Measurements from ENCODE around the gene LMBR1L.
A peak's percentile ranks its signal among the peaks of the same experiment; 100 is the strongest.

LMBR1L gene

GRCh38 chr12:49138587-49138986 lies 27.9 kb upstream of the LMBR1L start (continued):
- TF ChIP-seq INSM2 (tag by site-specific recombination; IDR thresholded peaks at IDR 0.05), result no peak
- TF ChIP-seq ZNF311 (tag by site-specific recombination; IDR thresholded peaks at IDR 0.05; ENCODE audit: borderline replicate concordance), result no peak
- TF ChIP-seq, protein P1, sequence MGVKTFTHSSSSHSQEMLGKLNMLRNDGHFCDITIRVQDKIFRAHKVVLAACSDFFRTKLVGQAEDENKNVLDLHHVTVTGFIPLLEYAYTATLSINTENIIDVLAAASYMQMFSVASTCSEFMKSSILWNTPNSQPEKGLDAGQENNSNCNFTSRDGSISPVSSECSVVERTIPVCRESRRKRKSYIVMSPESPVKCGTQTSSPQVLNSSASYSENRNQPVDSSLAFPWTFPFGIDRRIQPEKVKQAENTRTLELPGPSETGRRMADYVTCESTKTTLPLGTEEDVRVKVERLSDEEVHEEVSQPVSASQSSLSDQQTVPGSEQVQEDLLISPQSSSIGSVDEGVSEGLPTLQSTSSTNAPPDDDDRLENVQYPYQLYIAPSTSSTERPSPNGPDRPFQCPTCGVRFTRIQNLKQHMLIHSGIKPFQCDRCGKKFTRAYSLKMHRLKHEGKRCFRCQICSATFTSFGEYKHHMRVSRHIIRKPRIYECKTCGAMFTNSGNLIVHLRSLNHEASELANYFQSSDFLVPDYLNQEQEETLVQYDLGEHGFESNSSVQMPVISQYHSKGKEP (tag by site-specific recombination; IDR thresholded peaks at IDR 0.05), result 0 out of 2 replicates have a peak, but pooled peaks have one; percentile 19
- no peak for TF ChIP-seq ZSCAN16 (tag by site-specific recombination; IDR thresholded peaks at IDR 0.05)
- no peak for TF ChIP-seq ZNF221 (tag by site-specific recombination; IDR thresholded peaks at IDR 0.05; ENCODE audit: borderline replicate concordance)
- TF ChIP-seq ZNF521 (tag by site-specific recombination; IDR thresholded peaks at IDR 0.05), result no peak
- no peak for TF ChIP-seq ZNF561 (tag by site-specific recombination; IDR thresholded peaks at IDR 0.05; ENCODE audit: borderline replicate concordance)
- TF ChIP-seq ZNF558 (tag by site-specific recombination; IDR thresholded peaks at IDR 0.05), result no peak
- TF ChIP-seq, protein P2, sequence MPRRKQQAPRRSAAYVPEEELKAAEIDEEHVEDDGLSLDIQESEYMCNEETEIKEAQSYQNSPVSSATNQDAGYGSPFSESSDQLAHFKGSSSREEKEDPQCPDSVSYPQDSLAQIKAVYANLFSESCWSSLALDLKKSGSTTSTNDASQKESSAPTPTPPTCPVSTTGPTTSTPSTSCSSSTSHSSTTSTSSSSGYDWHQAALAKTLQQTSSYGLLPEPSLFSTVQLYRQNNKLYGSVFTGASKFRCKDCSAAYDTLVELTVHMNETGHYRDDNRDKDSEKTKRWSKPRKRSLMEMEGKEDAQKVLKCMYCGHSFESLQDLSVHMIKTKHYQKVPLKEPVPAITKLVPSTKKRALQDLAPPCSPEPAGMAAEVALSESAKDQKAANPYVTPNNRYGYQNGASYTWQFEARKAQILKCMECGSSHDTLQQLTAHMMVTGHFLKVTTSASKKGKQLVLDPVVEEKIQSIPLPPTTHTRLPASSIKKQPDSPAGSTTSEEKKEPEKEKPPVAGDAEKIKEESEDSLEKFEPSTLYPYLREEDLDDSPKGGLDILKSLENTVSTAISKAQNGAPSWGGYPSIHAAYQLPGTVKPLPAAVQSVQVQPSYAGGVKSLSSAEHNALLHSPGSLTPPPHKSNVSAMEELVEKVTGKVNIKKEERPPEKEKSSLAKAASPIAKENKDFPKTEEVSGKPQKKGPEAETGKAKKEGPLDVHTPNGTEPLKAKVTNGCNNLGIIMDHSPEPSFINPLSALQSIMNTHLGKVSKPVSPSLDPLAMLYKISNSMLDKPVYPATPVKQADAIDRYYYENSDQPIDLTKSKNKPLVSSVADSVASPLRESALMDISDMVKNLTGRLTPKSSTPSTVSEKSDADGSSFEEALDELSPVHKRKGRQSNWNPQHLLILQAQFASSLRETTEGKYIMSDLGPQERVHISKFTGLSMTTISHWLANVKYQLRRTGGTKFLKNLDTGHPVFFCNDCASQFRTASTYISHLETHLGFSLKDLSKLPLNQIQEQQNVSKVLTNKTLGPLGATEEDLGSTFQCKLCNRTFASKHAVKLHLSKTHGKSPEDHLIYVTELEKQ (tag by site-specific recombination; IDR thresholded peaks at IDR 0.05; ENCODE audit: borderline replicate concordance), result no peak
- peak; percentile 31; the same call in 1 of the 2 replicates for TF ChIP-seq PRDM1 (tag by site-specific recombination; IDR thresholded peaks at IDR 0.05)
- TF ChIP-seq EGR2 (tag by site-specific recombination; IDR thresholded peaks at IDR 0.05; ENCODE audit: low read depth), result no peak
- peak; percentile 37; the same call in 1 of the 2 replicates for TF ChIP-seq ZNF335 (tag by site-specific recombination; conservative IDR thresholded peaks at IDR 0.05)
- no peak for TF ChIP-seq ZNF324 (tag by site-specific recombination; IDR thresholded peaks at IDR 0.05)
- TF ChIP-seq ZNF473 (tag by site-specific recombination; IDR thresholded peaks at IDR 0.05), result no peak
- no peak for TF ChIP-seq GLI2 (tag by site-specific recombination; IDR thresholded peaks at IDR 0.05; ENCODE audit: borderline replicate concordance, low read depth)
- no peak for TF ChIP-seq ZNF626 (tag by site-specific recombination; IDR thresholded peaks at IDR 0.05)

DNA sequence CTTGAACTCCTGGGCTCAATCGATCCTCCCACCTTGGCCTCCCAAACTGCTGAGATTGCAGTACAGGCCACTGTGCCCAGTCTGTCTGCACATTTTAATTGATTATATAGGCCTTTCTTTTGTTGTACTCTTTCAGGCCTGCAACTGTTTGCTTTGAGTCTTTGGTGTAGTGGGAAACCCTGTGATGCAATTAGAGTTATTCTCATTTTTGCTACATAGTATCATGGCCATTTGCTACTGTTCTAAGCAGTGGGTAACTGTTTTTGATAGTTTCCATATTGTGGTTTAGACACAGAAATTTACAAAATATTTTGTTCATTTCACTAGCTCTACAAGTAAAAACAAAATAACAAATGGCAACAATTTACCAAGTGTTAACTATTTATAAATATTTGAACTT lies 26.8 kb upstream of the LMBR1L start:
- Histone ChIP-seq H3K9me3 (ENCODE audit: control insufficient read depth, insufficient read depth, low read depth, low read length) (no peaks in the 10 kb centered on the region), H3K36me3 (ENCODE audit: control insufficient read depth in 2 of 2, insufficient read depth in 1 of 2, low read length in 2 of 2) (no peaks in the 10 kb centered on the region; a peak in 1 of 3 replicates), H3K4me3 (ENCODE audit: low read depth, low read length) (no peak overlapping the region), H3K27ac (ENCODE audit: extremely low read depth, low read depth, low read length) (no peak overlapping the region), H3K4me1 (ENCODE audit: control insufficient read depth, insufficient read depth, low read length) (peaks cover 16% of the 10 kb centered on the region)
- TF ChIP-seq ZBTB1 (tag by site-specific recombination; IDR thresholded peaks at IDR 0.05) (no peak), ZNF157 (tag by site-specific recombination; IDR thresholded peaks at IDR 0.05) (no peak), KLF16 (tag by site-specific recombination; IDR thresholded peaks at IDR 0.05) (no peak)
- TF ChIP-seq, protein P3, sequence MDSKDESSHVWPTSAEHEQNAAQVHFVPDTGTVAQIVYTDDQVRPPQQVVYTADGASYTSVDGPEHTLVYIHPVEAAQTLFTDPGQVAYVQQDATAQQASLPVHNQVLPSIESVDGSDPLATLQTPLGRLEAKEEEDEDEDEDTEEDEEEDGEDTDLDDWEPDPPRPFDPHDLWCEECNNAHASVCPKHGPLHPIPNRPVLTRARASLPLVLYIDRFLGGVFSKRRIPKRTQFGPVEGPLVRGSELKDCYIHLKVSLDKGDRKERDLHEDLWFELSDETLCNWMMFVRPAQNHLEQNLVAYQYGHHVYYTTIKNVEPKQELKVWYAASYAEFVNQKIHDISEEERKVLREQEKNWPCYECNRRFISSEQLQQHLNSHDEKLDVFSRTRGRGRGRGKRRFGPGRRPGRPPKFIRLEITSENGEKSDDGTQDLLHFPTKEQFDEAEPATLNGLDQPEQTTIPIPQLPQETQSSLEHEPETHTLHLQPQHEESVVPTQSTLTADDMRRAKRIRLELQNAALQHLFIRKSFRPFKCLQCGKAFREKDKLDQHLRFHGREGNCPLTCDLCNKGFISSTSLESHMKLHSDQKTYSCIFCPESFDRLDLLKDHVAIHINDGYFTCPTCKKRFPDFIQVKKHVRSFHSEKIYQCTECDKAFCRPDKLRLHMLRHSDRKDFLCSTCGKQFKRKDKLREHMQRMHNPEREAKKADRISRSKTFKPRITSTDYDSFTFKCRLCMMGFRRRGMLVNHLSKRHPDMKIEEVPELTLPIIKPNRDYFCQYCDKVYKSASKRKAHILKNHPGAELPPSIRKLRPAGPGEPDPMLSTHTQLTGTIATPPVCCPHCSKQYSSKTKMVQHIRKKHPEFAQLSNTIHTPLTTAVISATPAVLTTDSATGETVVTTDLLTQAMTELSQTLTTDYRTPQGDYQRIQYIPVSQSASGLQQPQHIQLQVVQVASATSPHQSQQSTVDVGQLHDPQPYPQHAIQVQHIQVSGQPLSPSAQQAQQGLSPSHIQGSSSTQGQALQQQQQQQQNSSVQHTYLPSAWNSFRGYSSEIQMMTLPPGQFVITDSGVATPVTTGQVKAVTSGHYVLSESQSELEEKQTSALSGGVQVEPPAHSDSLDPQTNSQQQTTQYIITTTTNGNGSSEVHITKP (tag by site-specific recombination; IDR thresholded peaks at IDR 0.05), result no peak
- ChIA-PET POLR2A (no interaction called here), CTCF (interaction anchor here (0.6 kb wide), 2 partner anchors 37 to 62 kb away, joined by 3 to 5 read pairs; no protein-coding TSS in a partner anchor)
